HG03097 (cell line): ENCODE data around the gene WRNIP1.

ENCODE experiments used
- ATAC-seq: cut with Tn5 transposase; IDR thresholded peaks from one replicate; pipeline ENCODE4 v1.9.1; 2021; ENCODE audit not compliant: unreplicated experiment, low FRiP score

The WRNIP1 gene

DNA sequence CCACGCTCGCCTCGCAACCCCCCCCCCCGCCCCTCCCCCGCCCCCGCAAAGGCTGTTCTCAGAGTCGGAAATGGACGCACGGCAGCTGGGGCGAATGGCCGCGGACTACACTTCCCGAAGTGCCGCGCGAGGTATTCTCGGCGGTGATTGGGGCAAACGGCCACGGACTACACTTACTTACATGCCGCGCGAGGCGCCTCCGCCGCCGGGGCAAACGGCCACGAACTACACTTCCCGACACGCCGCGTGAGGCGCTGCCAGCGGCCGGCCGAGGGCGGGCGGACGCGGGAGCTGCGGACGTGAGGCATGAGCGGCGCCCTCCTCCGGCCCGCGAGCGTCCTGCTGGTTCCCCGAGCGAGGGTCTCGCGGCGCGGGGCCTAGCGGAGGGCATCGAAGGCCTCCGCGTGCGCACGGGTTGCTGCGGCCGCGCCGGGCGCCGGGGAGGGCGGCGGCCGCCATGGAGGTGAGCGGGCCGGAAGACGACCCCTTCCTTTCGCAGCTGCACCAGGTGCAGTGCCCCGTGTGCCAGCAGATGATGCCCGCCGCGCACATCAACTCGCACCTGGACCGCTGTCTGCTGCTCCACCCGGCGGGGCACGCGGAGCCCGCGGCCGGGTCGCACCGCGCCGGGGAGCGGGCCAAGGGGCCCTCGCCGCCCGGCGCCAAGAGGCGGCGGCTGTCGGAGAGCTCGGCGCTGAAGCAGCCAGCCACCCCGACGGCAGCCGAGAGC, at the start of gene WRNIP1:
TSS of gene WRNIP1 (plus strand) at position 228 of the 730 bp plus-strand sequence. CDS start at position 458, 230 bp downstream.
- peak; percentile 79 for ATAC-seq

DNA sequence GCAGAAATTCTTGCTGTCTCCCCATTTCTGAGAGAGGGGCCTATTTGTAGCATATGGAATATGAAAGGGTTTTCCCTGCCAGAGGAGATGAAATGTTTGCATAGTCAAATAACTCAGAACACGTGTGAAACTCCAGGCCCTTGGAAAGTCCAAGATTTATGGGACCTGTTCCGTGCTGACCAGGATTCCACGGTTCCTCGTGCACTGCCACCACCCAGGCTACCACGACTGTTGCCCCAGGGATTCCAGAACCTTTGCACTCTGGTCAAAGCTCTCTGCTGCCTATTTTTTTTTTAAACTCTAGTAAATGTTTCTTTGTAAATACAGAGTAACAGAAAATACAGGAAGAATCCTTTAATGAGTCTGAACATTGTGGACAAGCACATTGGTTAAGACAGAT, 49.5 kb upstream of the WRNIP1 start:
- no peak for ATAC-seq

DNA sequence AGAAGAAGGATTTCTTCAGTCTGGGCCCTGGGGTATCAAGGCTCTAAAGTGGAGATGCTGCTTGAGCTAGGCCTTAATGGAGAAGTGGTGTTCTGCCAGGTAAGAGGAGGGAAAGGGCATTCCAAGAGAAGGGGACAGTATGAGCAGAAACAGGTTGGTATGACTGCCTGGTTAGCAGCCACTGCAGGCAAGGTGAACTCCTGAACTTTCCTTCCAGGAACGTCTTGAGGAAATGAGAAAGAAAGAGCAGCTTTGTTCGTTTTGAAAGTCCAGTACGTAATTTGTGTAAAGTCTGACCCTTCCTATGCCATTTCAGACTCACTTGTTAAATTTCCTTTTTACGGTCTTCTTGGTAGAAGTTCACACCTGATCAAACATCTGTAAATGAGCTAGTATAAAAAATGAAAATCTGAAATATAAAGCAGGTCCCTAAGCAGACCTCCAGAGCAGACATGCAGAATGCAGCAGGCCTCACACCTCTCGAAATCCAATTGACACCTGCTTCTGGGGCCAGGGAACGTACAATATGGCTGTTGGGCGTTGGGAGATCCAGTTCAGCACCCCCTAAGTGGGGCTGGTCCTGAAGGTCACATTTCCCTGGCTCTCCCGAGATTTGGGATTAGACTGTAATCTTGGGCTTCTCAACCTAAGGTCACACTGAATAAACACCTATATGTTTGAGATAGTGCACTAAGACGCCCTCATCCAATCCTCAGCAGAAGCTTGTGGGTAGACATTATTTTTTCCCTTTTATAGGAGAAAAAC, 48.1 kb upstream of the WRNIP1 start:
- ATAC-seq, result no peak

DNA sequence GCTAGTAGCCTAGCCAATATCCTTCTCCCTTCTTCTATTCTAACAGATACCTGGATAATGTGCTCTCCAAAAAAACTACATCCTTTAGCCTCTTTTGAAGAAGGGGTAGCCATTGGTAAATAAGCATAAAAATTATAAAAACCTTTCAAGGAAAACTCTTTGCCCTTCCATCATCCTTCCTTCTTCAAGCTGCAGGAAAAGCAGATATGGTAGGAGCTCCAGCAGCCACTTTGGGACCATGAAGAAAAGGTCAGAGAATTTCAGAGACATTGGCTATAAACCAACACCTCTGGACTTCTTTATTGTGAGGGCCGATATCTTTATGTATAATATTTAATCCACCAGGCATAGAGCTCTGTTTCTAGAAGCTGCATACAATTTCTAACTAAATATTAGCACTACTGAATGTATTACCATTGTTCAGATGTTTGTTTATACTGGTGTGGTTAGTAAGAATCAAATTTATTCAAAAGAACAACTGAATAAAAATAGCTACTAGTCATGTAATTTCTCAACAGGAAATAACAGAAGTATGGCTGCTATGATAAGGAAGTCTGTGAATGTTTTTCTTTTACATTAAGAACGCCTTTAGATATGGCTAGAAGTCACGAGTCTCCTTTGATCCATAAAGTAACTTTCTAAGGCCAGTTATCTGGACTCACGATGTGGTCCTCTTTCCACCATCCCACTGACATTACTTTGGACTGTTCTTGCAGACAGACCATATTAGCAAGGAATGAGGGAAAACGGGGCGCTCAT, 46.7 kb upstream of the WRNIP1 start:
- no peak for ATAC-seq

DNA sequence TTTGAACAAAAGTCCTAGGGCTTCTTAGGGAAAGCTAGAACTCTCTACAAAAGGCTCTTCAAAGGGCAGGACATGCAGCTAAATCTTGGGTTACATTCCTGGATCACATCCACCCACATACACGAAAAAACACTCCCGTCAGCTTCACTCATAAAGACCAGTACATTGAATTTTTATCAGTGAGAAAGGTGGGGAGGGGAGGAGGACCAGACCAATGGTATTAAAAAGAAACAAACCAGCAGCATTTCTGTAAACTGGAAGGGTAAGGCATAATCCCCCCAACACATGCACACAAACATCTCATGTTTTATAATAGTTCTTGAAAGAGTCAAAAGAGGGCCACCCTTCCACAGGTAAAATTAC, 46.1 kb upstream of the WRNIP1 start:
- no peak for ATAC-seq

DNA sequence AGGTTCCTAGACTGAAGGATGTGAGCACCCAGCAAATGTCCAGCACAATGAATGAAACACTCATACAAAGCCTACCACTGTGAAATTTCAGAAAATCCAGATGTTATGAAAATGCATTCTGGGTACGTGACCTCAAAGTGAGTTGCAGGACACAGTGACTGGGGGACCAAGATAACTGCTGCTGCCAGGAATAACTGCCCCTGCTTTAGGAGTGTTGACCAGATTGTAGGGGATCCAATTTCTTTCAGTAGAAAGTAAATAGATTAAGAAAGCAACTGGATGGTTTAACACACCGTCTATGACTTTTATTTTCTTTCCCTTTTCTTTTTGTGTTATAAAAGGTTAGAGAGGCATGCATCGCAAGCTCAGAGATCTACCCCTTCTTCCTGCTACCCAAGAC, 44.0 kb upstream of the WRNIP1 start:
- ATAC-seq, result no peak

DNA sequence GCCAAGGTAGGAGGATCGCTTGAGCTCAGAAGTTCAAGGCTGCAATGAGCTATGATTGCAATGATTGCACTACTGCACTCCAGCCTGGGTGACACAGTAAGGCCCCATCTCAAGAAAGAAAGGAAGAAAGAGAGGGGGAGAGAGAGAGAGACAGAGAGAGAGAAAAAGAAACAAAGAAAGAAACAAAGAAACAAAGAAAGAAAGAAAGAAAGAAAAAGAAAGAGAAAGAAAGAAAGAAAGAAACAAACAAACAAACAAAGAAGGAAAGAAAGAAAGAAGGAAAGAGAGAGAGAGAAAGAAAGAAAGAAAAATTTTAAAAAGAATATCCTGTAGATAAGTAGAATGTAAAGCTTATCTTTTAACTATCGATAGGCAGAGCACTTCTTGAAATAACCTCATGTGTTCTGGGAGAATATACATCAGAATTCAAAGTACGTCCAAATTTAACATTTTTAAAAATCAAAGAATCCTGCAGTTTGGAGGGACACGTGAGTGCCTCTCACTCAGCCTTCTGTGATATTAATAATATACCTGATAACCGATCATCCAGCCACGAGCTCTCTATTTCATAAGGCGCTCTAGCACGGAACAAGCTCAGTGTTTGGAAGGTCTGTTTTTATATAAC, 39.7 kb upstream of the WRNIP1 start:
- ATAC-seq, result no peak

DNA sequence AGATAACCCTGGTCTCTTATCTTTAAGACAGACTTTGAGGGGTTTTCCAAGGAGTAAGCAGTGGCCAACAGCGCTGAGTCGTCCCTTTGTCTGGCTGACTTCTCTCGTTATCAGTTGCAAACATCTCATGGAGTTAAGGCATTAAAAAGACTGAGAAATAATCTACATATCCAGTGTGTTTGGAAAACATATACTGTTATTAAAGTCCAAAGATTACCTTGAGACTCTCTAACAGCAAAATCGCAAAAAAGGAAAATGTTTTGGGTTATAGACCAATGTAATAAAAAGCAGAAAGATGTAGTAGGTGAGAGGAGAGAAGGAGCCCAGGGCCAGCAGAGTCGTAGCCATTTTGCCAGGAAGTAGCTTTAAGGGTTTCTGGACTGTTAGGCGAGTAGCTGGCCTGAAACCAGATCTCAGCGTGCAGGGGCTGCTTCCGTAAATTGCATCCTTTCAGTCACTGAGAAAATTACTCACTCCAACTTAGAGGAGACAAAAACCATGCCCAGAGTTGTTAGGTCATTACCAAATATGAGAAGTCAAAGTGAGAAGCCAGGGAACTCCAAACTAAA, 39.1 kb upstream of the WRNIP1 start:
- no peak for ATAC-seq

DNA sequence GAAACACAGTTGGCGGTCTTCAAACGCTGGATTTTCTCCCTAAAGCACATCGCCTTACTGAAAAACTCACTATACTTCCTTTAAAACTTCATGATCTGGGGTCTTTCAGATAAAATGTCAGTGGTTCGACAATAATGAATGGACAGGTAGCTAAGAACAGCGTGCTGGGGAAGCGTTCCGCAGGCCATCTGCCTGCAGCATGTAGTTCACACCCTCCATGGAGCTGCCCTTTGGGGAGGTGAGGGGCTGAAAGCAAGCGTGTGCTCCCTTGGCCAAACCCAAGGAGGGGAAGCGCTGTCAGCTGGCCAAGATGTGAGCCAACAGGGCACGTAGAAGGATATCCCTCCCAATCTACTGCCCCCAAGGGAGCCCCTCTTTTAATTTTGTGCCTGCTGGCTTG, 35.3 kb upstream of the WRNIP1 start:
- ATAC-seq, result no peak

DNA sequence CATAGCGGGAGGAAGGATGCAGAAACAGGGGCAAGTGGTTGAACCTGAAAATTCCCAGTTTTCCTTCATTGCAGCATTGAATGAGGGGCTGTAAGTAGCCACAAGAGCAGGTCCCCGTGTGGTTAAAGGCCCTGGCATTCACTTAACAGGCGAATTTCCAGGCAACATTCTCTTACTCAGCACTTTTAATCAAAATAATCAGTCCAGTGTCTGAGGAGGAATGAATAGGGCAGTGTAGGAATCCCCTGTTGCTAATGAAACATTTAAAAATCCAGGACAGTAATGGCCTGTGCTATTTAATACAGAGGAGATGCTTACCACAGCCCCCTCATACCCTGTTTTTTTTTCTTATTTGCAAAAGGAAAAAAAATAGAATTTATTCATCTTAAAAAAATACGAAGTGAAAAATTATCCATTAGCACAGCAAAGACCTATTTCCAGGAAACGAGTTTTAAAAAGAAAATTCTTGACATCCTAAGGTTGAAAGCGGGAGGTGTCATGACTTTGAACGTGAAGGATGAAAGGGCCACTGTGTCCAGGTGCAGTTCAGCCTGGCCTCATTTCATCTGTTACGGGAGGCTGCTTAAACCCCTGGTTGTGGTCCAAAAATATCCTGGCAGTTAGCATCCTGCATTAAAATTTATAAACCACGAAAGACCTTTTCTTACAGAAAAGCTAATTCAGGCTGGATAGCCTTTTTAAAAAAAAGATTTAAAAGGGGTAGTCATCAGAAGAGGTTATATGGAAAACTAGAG, 34.7 kb upstream of the WRNIP1 start:
- ATAC-seq, result no peak

DNA sequence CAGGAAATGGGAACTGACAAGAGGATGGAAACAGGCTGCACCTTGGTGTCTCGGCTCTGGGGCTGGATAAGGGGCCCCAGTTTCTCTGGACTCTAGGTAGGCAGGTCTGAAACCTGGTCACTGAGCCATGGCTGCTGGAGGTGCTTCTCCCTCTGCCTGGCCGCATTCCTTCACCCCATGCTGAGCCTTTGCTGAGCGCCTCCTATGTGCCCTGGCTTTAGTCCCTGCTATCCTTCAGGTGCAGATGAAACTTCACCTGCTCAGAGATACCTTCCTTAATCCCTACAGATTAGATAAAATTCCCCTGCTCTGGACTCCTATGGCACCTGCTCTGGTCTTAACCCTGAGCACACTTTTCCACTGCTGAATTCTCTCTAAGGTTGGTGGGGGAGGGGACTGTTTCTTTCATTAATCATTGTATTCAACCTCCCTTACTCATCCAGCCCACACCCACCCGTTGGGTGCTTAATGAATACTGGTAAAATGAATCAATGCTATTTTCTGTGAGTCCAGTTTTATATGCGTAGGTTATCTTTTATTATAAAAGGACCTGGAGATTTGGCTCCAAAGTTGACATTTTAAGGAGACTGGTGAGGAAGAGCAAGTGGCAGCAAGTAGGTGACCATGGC, 33.8 kb upstream of the WRNIP1 start:
- no peak for ATAC-seq

DNA sequence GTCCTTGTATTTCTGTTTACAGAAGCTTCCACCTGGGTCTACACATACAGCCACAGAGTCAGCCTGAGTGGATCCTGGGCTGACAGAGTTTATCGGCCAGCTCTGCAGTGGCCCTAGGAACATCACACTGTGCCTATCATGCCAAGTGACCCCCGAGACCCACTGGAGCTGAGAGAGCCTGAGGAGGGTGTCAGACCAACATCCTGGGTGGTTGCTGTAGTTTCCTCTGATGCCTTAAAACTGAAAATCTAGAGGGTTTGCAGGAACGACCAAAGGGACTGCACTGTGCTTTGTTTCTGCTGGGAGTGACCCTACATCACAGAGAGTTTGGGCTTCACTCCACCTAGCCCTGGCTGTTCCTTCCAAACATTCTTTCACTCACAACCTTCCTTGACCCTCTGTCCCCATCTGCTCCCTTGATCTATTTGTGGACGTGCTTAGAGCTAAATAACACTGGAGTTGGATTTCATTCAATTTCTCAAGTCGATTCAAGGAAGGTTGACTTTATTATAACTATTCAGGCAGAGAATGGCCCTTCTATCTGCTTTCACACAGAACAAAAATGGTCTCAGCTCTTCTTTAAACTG, 32.6 kb upstream of the WRNIP1 start:
- ATAC-seq, result no peak

DNA sequence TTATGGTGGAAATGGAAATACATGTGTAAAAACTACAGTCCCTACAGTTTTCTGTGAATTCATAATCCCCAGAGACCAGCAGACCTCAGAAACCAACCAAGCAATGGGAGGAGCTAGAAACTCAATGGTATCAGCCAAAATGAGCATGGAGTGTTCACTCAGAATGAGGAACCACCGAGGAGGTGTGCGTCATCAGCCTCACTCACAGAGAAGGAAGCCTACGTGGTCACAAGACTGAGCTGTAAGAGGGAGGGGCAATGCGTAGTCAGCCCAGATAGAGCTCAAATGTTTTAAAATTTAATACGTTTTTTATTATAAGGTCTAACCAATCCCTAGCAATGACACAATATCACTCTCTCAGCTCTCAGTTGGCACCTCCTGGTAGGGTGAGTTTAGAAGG, 31.9 kb upstream of the WRNIP1 start:
- ATAC-seq, result peak; percentile 81

DNA sequence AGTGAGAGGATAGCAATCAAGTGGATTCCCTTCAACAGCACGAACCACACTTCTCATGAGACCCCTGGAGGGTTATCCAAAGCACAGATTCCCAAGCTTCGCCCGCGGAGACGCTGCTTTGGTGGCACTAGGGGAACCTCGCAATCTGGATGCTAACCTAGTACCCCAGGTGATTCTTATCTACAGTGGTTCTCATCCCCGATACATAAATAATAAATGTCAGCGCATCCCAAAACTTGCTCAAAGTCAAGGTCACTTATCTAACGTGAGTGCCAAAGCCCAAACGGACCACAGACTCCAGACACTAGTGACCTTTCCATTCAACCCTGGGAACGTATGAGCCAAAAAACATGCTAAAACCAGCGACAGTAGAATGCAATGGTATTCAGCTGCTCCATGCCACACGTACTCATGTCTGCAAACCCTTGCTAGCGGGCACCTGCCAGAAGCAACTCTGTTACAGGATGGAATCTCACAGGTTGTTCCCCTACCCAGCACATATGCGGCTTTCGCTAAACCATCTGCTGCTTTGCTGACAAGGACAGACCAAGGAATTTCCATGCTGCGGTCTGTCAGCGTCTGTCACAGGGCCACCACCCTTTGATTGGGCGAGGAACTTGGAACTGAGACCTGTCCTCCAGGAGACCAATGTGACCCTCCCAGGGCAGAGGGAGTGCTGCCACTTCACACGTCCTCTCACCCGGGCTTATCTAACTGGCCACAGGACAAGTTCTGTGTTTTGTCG, 31.3 kb upstream of the WRNIP1 start:
- no peak for ATAC-seq

DNA sequence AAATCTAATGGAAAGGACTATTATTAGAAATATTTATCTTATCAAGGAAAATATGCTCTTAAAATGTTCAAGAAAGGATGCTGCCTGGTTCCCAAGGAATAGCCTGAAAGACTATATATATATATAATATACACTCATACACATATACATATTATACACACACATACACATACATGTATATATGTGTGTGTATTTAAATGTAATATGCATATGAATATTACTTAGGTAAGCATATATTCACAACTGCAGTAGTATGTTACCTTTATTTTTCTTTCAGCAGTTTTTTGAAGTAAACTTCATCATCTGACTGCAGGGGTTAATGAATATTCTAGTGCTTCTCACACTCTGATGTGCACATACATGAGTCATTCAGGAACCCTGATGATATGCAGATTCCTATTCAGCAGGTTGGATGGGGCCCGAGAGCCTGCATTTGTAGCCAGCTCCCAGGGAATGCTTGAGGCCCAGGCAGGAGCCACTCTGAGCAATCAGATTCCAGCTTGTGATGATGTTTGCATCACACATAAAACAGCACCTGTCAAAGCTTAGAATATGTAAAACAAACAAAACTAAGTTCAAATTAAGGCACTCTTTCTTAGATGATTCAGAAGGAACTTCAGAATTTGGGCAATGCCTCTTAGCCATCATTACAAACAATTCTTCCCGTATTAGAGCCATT, 30.6 kb upstream of the WRNIP1 start:
- ATAC-seq, result no peak

DNA sequence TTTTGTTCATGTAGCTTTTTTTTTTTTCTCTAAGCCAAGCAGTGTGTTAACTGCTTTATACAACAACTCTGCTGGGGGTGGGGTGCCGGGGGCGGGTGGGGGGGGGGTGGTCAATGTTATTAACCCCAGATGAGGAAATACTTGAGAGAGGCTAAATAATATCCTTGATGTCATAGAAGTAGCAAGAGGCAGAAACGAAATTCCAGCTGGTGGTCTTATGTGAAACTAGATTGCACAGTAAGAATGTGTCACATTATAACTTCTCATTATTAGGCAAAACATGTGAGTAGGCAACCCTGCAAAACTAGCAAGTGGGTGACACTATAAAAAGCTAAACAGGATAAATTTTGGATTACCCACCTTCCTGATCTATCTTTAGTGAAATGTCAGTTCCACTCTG, 27.3 kb upstream of the WRNIP1 start:
- no peak for ATAC-seq

DNA sequence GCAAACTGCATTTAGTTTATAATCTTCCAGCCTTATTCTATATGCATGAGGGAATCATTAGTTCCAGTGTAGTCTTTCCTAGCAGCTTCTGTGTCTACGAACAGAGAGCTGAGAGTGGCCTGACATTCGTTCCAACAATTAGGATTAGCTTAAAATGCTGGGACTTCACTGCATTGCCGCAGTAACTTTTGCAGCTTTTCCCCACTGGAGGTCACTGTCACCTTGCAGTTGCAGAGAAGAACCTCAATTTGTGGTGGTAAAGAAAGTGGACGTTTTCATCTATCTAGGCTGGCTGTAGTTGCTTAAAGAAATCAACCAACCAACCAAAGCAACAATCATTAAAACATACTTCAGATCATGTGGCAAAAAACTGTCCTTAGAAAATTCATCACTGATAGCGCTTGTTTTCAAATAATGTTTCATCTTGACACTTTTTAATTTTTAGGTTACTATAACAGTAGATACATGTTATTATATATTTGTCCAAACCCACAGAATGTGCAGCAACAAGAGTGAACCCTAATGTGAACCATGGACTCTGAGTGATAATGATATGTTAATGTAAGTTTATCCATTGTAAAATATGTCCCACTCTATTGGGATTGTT, 26.7 kb upstream of the WRNIP1 start:
- ATAC-seq, result no peak

DNA sequence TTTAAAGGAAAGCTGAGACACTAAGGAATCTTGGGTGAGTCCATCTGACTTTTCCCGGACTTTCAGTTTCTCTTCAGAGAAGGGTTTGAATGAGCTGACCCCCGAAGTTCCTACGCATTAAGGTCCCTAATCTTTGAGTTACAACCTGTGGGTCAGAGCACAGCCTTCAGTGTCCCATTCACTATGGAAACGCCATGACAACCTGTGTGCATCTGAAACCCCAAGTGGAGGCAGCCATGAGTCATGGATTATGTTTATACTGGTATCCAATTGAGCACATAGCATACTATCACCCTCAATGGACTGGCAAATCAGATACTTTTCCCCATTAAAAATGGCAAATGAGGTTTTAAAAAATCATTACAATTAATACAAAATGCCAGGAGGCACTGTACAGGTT, 25.9 kb upstream of the WRNIP1 start:
- no peak for ATAC-seq
